IMR-90 (cell line): ENCODE results near the gene TMEM163.

Source experiments
- POLR2A ChIP-seq: IDR thresholded peaks from 2 replicates; pipeline ENCODE4 v1.6.1; 2012; ENCODE audit warnings: mild to moderate bottlenecking, low read depth, low read length
- RFX5 ChIP-seq: IDR thresholded peaks from 2 replicates; pipeline ENCODE4 v1.8.0; 2012; ENCODE audit warnings: low read depth, mild to moderate bottlenecking, low read length, moderate library complexity
- TF ChIP-seq, protein P1 (sequence below): conservative IDR thresholded peaks from 2 replicates; pipeline ENCODE4 v1.5.1; 2012; ENCODE audit warnings: mild to moderate bottlenecking, low read depth, low read length, improper control_type of control experiment

DNA sequence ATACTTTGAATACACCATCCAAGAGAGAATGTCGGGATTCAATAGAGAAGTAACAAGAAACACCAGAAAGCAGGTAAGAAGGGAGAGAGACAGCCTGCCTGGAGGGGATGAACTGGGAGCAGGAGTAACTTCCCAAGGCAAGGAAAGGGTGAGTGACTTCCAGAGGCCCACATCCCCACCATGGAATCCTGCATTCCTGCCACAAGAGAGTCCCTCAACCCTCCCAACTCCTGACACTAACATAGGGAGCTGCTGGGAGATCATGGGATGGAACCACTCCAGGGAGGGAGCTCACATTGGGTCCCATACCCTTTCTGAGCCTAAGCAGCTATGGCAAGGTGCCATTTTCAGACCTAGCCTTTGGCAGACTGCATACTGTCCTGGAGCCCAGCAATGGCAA lies 5.5 kb upstream of the TMEM163 start:
- TF ChIP-seq RFX5 = no peak
- TF ChIP-seq, protein P1, sequence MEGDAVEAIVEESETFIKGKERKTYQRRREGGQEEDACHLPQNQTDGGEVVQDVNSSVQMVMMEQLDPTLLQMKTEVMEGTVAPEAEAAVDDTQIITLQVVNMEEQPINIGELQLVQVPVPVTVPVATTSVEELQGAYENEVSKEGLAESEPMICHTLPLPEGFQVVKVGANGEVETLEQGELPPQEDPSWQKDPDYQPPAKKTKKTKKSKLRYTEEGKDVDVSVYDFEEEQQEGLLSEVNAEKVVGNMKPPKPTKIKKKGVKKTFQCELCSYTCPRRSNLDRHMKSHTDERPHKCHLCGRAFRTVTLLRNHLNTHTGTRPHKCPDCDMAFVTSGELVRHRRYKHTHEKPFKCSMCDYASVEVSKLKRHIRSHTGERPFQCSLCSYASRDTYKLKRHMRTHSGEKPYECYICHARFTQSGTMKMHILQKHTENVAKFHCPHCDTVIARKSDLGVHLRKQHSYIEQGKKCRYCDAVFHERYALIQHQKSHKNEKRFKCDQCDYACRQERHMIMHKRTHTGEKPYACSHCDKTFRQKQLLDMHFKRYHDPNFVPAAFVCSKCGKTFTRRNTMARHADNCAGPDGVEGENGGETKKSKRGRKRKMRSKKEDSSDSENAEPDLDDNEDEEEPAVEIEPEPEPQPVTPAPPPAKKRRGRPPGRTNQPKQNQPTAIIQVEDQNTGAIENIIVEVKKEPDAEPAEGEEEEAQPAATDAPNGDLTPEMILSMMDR = no peak
- TF ChIP-seq POLR2A = no peak
